ENCODE results near the gene IRGM.
"Not testable (repeated sequence)": the region's sequence is repeated elsewhere in the genome, so short reads cannot be mapped to it uniquely, and the experiment has no call there.

The IRGM gene

DNA sequence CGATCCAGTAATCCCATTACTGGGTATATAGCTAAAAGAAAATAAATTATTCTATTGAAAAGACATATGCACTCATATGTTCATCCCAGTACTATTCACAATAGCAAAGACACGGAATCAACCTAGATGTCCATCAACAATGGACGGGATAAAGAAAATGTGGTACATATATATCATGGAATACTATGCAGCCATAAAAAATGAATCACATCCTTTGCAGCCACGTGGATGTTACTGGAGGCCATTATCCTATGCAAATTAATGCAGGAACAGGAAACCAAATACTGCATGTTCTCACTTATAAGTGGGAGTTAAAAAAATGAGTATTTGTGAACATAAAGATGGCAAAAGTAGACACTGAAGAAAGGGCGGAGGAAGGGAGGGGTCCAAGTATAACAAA is 16.6 kb upstream of the IRGM start:
- H3K4me3 ChIP-seq (ENCODE audit: low read depth, low read length): no peak overlapping the region
- in situ Hi-C loops (cut with HindIII; ENCODE audit: low sequenced_read_pairs): no loop called here
- TF ChIP-seq, protein P1, sequence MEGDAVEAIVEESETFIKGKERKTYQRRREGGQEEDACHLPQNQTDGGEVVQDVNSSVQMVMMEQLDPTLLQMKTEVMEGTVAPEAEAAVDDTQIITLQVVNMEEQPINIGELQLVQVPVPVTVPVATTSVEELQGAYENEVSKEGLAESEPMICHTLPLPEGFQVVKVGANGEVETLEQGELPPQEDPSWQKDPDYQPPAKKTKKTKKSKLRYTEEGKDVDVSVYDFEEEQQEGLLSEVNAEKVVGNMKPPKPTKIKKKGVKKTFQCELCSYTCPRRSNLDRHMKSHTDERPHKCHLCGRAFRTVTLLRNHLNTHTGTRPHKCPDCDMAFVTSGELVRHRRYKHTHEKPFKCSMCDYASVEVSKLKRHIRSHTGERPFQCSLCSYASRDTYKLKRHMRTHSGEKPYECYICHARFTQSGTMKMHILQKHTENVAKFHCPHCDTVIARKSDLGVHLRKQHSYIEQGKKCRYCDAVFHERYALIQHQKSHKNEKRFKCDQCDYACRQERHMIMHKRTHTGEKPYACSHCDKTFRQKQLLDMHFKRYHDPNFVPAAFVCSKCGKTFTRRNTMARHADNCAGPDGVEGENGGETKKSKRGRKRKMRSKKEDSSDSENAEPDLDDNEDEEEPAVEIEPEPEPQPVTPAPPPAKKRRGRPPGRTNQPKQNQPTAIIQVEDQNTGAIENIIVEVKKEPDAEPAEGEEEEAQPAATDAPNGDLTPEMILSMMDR (IDR thresholded peaks at IDR 0.05; ENCODE audit: low read depth, low read length): no peak
- no peak for DNase-seq (ENCODE audit: low read depth, low spot score)

GRCh38 chr5:150831821-150832220 is 14.5 kb upstream of the IRGM start:
- DNase-seq (ENCODE audit: low read depth, low spot score); H3K4me3 ChIP-seq (ENCODE audit: low read depth, low read length); in situ Hi-C loops (cut with HindIII; ENCODE audit: low sequenced_read_pairs): not testable (repeated sequence)

GRCh38 chr5:150836064-150836463 is 10.3 kb upstream of the IRGM start:
- in situ Hi-C loops (cut with HindIII; ENCODE audit: low sequenced_read_pairs): no loop called here
- no peak for DNase-seq (ENCODE audit: low read depth, low spot score)
- no peak overlapping the region for H3K4me3 ChIP-seq (ENCODE audit: low read depth, low read length)
- TF ChIP-seq, protein P1 (IDR thresholded peaks at IDR 0.05; ENCODE audit: low read depth, low read length): no peak

GRCh38 chr5:150836703-150837102 is 9.6 kb upstream of the IRGM start:
- no peak for DNase-seq (ENCODE audit: low read depth, low spot score)
- in situ Hi-C loops (cut with HindIII; ENCODE audit: low sequenced_read_pairs): no loop called here
- no peak overlapping the region for H3K4me3 ChIP-seq (ENCODE audit: low read depth, low read length)

GRCh38 chr5:150845185-150845859 is 999 bp upstream of the IRGM start:
- DNase-seq (ENCODE audit: low read depth, low spot score); H3K4me3 ChIP-seq (ENCODE audit: low read depth, low read length); in situ Hi-C loops (cut with HindIII; ENCODE audit: low sequenced_read_pairs): not testable (repeated sequence)

More at GRCh38 chr5:150836703-150837102, 9.6 kb upstream of the IRGM start:
- TF ChIP-seq, protein P1 (IDR thresholded peaks at IDR 0.05; ENCODE audit: low read depth, low read length): no peak

DNA sequence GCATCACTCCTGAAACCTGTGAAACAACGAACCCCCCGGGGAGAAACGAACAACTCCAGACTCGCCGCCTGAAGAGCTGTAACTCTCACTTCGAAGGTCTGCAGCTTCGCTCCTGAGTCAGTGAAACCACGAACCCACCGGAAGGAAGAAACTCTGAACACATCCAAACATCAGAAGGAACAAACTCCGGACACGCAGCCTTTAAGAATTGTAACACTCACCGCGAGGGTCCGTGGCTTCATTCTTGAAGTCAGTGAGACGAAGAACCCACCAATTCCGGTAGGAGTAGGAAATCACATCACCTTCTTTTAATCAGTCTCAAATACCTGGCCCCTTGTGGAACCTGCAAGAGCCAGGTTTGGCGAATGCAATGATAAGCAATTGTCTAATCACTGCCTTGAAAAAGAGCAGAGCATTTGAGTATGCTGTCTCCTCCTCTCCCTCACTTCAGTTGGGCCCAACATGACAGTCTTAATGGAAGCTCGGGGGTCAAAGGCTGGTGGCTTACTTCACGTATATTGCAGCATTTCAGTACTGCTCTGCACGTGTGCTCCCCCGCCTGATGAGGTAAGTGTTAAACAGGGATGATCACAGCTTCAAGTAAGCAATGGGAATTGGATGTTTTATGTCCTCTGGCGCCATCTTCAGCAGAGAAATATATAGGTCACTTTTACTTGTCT is 473 bp downstream of the IRGM start:
- DNase-seq (ENCODE audit: low read depth, low spot score): peak; percentile 87
- in situ Hi-C loops (cut with HindIII; ENCODE audit: low sequenced_read_pairs): no loop called here
- H3K4me3 ChIP-seq (ENCODE audit: low read depth, low read length): no peak overlapping the region
- TF ChIP-seq, protein P1 (IDR thresholded peaks at IDR 0.05; ENCODE audit: low read depth, low read length): peak; percentile 61

DNA sequence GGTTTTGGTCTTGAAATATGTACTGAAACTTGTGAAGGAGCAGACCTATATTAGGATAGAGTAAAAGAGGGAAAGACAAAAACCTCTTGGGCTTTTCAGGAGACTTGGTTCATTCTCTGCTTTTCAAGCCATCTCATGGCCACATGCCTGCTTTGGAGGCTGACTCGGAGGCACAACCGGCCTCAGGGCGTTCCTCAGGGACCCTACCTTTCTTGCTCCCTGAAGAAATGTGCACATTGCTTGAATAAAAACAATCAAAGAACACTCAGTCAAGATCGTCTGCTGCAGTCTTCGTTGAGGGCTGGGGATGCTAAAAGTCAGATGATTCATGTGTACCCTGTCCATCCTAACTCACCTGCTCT is 994 bp downstream of the IRGM start:
- H3K4me3 ChIP-seq (ENCODE audit: low read depth, low read length): no peak overlapping the region
- in situ Hi-C loops (cut with HindIII; ENCODE audit: low sequenced_read_pairs): no loop called here
- DNase-seq (ENCODE audit: low read depth, low spot score): no peak
- TF ChIP-seq, protein P1 (IDR thresholded peaks at IDR 0.05; ENCODE audit: low read depth, low read length): no peak
